Subcutaneous preadipocyte (primary cell): Measurements from ENCODE around the gene FAM168B. TPM values are rescaled to one million over a fixed set of nuclear protein-coding genes. Genes with fewer than 3 reads are reported as not detected.

Experiments
- total RNA-seq: library from RNA; depleted of rRNA; stranded (reverse); fragments of >200 nt; gene quantifications from 2 replicates; pipeline ENCODE4 v1.2.3, GENCODE V29; 2012

FAM168B gene, protein sequence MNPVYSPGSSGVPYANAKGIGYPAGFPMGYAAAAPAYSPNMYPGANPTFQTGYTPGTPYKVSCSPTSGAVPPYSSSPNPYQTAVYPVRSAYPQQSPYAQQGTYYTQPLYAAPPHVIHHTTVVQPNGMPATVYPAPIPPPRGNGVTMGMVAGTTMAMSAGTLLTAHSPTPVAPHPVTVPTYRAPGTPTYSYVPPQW
- 44.8 and 73.3 TPM in 2 replicates for total RNA-seq

DNA sequence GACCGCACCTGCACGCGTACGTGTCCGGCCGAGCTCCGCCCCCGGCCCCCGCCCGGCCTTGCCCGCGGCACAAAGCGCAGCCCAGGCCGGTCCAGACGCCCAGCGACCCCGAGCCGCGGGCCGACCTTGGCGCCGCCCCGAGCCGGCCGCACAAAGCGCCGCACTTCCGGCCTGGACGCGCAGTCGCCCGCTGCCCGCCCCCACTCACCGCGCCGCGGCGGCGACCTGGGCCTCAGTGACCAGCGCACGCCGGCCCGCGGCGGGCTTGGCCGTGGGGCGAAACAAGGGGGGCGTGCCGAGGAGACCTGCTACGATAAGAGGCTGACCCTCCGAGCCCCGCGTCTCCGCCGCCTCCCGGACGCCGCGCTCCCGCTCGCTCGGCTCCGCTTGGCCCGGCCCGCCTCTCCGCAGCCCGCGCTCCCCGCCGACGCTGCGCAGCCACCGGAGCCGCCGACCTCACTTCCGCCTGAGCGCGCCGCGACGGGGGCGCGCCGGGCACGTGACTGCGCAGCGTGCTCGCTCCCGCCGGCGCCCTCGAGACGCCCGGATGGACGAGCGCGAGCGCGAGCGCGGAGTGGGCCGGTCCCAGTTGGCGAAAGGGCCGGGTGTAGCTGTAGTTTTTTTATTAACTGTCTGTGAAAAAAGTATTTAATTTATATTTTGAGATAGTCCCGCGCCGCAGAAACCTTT, at the start of gene FAM168B:
TSS of gene FAM168B (minus strand) at position 455 of the 690 bp plus-strand sequence. CDS start 10,814 bp downstream, outside the sequence.

DNA sequence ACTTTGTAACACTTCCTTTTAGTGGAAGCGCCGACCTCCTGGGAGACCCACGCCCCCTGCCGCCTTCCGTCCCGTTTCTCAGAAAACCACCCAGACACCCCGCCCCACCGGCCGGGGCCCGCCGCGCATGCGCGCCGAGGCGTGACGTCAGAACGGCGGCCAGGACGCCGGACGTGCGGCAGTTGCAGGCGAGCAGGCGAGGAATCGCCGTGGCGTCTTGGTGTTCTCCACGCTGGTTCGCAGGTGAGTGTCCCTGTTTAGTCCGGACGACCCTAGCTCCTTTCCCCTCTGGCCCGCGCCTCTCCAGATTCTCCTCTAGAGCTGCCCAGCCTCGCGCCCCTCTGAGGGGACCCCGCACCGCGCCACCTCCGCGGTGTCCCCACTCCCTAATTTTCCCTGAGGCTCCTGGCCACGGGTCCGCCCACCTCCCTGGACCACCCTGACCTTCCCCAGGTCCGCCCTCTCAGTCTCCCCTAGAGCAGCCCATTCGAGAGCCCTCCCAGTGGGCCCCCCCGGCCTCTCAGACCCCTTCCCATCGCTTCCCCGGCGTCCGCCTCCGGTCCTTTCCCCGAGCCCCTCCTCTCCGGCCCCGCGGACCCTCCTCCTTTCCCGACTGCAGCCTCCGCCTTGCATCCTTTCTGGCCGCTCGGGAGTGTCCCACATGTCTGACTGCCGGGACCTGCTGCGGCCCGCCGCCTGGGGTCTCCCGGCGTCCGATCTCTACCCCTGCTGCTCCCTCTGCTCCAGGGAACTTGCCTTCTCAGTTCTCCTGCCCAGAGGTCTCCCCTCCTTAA, 12.1 kb upstream of the FAM168B start, which contains the start of gene PLEKHB2:
TSS of gene PLEKHB2 (plus strand) at position 181 of the 794 bp plus-strand sequence. CDS start 15,606 bp downstream, outside the sequence.

Other genes with a start within 250 kb of the FAM168B start
- 57.3 and 72.5 TPM in 2 replicates for gene PLEKHB2, start 11.9 kb upstream of the FAM168B start, total RNA-seq
- gene POTEE, start 116.1 kb upstream of the FAM168B start, total RNA-seq = not detected in 2 replicates